CD8-positive, alpha-beta memory T cell (primary cell): ENCODE measurements around the gene ANKRD42. TPM values are rescaled to one million over a fixed set of nuclear protein-coding genes. Genes with fewer than 3 reads are reported as not detected.

ENCODE experiments used
- CTCF ChIA-PET: fragments of 350-600 bp; sonication (Branson Sonifier 250); formaldehyde crosslinking; loops from one replicate; lab custom pipeline; 2021; ENCODE audit warnings: antibody characterized with exemption; lab: Charles Lee
- POLR2A ChIA-PET: fragments of 350-600 bp; sonication (Branson Sonifier 250); formaldehyde crosslinking; loops from one replicate; lab custom pipeline; 2021; ENCODE audit warnings: antibody characterized with exemption; lab: Charles Lee
- DNase-seq, 5 donors: peaks; one replicate each; pipeline versions ENCODE4 v3.0.0 to v3.0.0-alpha.2; 2020 to 2022; ENCODE audit warnings: mixed read lengths in 1 of 5
- H3K27ac ChIP-seq: one replicate; pipeline ENCODE4 v1.7.0; 2013; ENCODE audit warnings: low read depth, mild to moderate bottlenecking, low read length, moderate library complexity
- H3K27me3 ChIP-seq: 2 replicates; pipeline ENCODE4 v1.7.0; 2013; ENCODE audit warnings: low read length, mild to moderate bottlenecking; ENCODE audit not compliant: insufficient read depth, poor library complexity, severe bottlenecking
- H3K36me3 ChIP-seq: 2 replicates; pipeline ENCODE4 v1.7.0; 2013; ENCODE audit warnings: mild to moderate bottlenecking, low read length, moderate library complexity; ENCODE audit not compliant: insufficient read depth
- H3K4me1 ChIP-seq: 2 replicates; pipeline ENCODE4 v1.7.0; 2013; ENCODE audit warnings: mild to moderate bottlenecking, low read length, moderate library complexity; ENCODE audit not compliant: insufficient read depth
- H3K4me3 ChIP-seq: 2 replicates; pipeline ENCODE4 v1.7.0; 2013; ENCODE audit warnings: mild to moderate bottlenecking, low read length
- H3K9me3 ChIP-seq: 2 replicates; pipeline ENCODE4 v1.7.0; 2013; ENCODE audit warnings: mild to moderate bottlenecking, low read length
- H3K27ac Mint-ChIP-seq, 8 donors: one replicate each; pipeline ENCODE4 v1.8.0; 2020 to 2021; ENCODE audit warnings: mixed read lengths in 8 of 8, mild to moderate bottlenecking in 6 of 8, inconsistent platforms in 3 of 8, moderate library complexity in 3 of 8
- H3K27me3 Mint-ChIP-seq, 2 donors: one replicate each; pipeline ENCODE4 v1.8.0; 2020 to 2021; ENCODE audit warnings: mixed read lengths in 2 of 2, mild to moderate bottlenecking in 1 of 2, moderate library complexity in 1 of 2
- H3K36me3 Mint-ChIP-seq, 3 donors: one replicate each; pipeline ENCODE4 v1.8.0; 2020 to 2021; ENCODE audit warnings: mixed read lengths in 3 of 3, inconsistent platforms in 1 of 3, mild to moderate bottlenecking in 1 of 3
- H3K4me1 Mint-ChIP-seq, 3 donors: one replicate each; pipeline ENCODE4 v1.8.0; 2020 to 2021; ENCODE audit warnings: mixed read lengths in 3 of 3, inconsistent platforms in 1 of 3, mild to moderate bottlenecking in 1 of 3
- H3K4me3 Mint-ChIP-seq, 7 donors: one replicate each; pipeline ENCODE4 v1.8.0; 2020 to 2021; ENCODE audit warnings: mixed read lengths in 7 of 7, mild to moderate bottlenecking in 6 of 7, moderate library complexity in 4 of 7, inconsistent platforms in 2 of 7
- H3K9me3 Mint-ChIP-seq, 5 donors: one replicate each; pipeline ENCODE4 v1.8.0; 2020 to 2022; ENCODE audit warnings: mixed read lengths in 5 of 5, mild to moderate bottlenecking in 3 of 5, moderate library complexity in 2 of 5, inconsistent platforms in 1 of 5
- polyA plus RNA-seq: library from polyadenylated mRNA; unstranded; fragments of 300-500 nt; fragmentation: Illumina TruSeq; gene quantifications from one replicate; pipeline ENCODE4 v1.2.3, GENCODE V29; 2021
- total RNA-seq, 2 experiments: library from RNA; stranded (reverse); gene quantifications; one replicate each; pipeline ENCODE4 v1.2.3, GENCODE V29; 2021

The ANKRD42 gene
- total and polyA plus RNA-seq, 3 experiments from 2014 or later: 6.0 to 10.3 (median 9.7) TPM

GRCh38 chr11:83249445-83249844 lies 55.9 kb downstream of the ANKRD42 start:
- CTCF ChIA-PET: interaction anchor here (0.9 to 3.0 kb wide), 16 partner anchors 9 to 382 kb away, joined by 3 to 25 read pairs (median 4); partner anchors contain the start of genes CCDC90B, DDIAS, PRCP and RAB30
- peaks cover 6 to 10% (median 7%) of the 10 kb centered on the region in 3 donors for H3K4me1 Mint-ChIP-seq
- no peaks in the 10 kb centered on the region for H3K9me3 Mint-ChIP-seq
- H3K27ac Mint-ChIP-seq: no peak overlapping the region
- Histone ChIP-seq H3K36me3 (no peaks in the 10 kb centered on the region), H3K4me3 (no peak overlapping the region), H3K9me3 (no peaks in the 10 kb centered on the region), H3K4me1 (no peaks in the 10 kb centered on the region), H3K27me3 (no peaks in the 10 kb centered on the region), H3K27ac (no peak overlapping the region)
- no peak for DNase-seq
- no peaks in the 10 kb centered on the region for H3K27me3 Mint-ChIP-seq
- no peak overlapping the region for H3K4me3 Mint-ChIP-seq
- POLR2A ChIA-PET: interaction anchor here (0.5 to 0.6 kb wide), 2 partner anchors 54 to 129 kb away, joined by 4 to 8 read pairs; no protein-coding TSS in a partner anchor
- H3K36me3 Mint-ChIP-seq: peaks cover 0 to 3% (median 0%) of the 10 kb centered on the region in 3 donors

GRCh38 chr11:83249972-83250593 lies 56.6 kb downstream of the ANKRD42 start:
- peaks cover 6 to 10% (median 7%) of the 10 kb centered on the region in 3 donors for H3K4me1 Mint-ChIP-seq
- no peaks in the 10 kb centered on the region for H3K9me3 ChIP-seq
- POLR2A ChIA-PET: interaction anchor here (0.5 to 0.6 kb wide), 2 partner anchors 54 to 130 kb away, joined by 4 to 8 read pairs; no protein-coding TSS in a partner anchor

DNA sequence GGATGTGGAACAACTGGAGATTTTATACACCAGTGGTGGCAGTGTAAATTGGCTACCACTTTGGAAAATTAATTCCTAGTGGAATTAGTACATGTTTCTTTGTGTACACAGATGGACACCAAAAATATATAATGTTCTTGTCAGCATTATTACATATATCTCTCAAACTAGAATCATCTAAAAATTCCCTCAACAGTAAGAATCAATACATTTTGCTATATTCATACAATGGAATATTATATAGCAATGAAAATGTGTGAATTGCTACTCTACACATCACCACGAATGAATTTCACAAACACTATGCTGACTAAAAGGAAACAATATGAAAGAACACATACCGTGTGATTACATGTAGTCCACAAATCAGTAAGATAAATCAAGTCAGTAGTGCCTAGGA lies 58.8 kb downstream of the ANKRD42 start:
- H3K4me3 Mint-ChIP-seq: no peak overlapping the region
- H3K4me3 ChIP-seq: no peak overlapping the region
- H3K4me1 Mint-ChIP-seq: peaks cover 6 to 10% (median 7%) of the 10 kb centered on the region in 3 donors
- no peak for DNase-seq
- H3K9me3 Mint-ChIP-seq: no peaks in the 10 kb centered on the region
- no peak overlapping the region for H3K27ac ChIP-seq
- no peaks in the 10 kb centered on the region for H3K27me3 Mint-ChIP-seq
- H3K36me3 ChIP-seq: no peaks in the 10 kb centered on the region
- no peaks in the 10 kb centered on the region for H3K9me3 ChIP-seq
- H3K4me1 ChIP-seq: no peaks in the 10 kb centered on the region
- H3K27me3 ChIP-seq: no peaks in the 10 kb centered on the region
- ChIA-PET POLR2A (no interaction called here), CTCF (no interaction called here)
- no peak overlapping the region for H3K27ac Mint-ChIP-seq
- peaks cover 0 to 9% (median 8%) of the 10 kb centered on the region in 3 donors for H3K36me3 Mint-ChIP-seq

More at GRCh38 chr11:83249972-83250593, 56.6 kb downstream of the ANKRD42 start:
- Histone ChIP-seq H3K27me3 (no peaks in the 10 kb centered on the region), H3K36me3 (no peaks in the 10 kb centered on the region), H3K27ac (no peak overlapping the region), H3K4me1 (no peaks in the 10 kb centered on the region), H3K4me3 (no peak overlapping the region)
- Mint-ChIP-seq H3K36me3 (peaks cover 0 to 3% (median 0%) of the 10 kb centered on the region in 3 donors), H3K9me3 (no peaks in the 10 kb centered on the region), H3K27me3 (no peaks in the 10 kb centered on the region), H3K27ac (no peak overlapping the region), H3K4me3 (no peak overlapping the region)
- DNase-seq: peak in 2 of 5 donors; percentile 9 to 40
- CTCF ChIA-PET: interaction anchor here (0.6 to 3.0 kb wide), 20 partner anchors 9 to 383 kb away, joined by 3 to 25 read pairs (median 4); partner anchors contain the start of genes ANKRD42, CCDC90B, DDIAS and PRCP

DNA sequence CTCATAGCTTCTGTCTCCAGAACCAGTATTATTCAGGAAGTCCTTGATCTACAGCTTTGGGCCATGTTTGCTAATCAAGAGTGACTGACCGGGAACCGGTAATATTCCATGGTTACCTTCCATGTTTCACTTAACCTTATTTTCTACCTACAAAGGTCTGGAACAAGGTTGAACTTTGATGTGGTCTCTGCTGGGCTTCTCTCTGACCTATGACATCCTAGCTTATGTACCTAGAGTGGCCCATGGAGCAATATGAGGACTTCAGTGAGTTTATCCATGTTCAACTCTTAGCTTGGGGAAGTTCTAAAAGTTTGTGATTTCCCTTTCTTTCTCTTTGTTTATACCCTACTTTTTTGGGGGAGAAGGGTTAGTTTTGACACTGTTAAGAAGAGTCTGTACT lies 59.4 kb downstream of the ANKRD42 start:
- no peak overlapping the region for H3K4me3 Mint-ChIP-seq
- ChIA-PET POLR2A (no interaction called here), CTCF (no interaction called here)
- H3K36me3 Mint-ChIP-seq: peaks cover 0 to 14% (median 10%) of the 10 kb centered on the region in 3 donors
- H3K27ac Mint-ChIP-seq: no peak overlapping the region
- peaks cover 6 to 10% (median 7%) of the 10 kb centered on the region in 3 donors for H3K4me1 Mint-ChIP-seq
- Histone ChIP-seq H3K36me3 (no peaks in the 10 kb centered on the region), H3K27ac (no peak overlapping the region), H3K27me3 (no peaks in the 10 kb centered on the region), H3K4me3 (no peak overlapping the region), H3K9me3 (no peaks in the 10 kb centered on the region), H3K4me1 (no peaks in the 10 kb centered on the region)
- H3K9me3 Mint-ChIP-seq: no peaks in the 10 kb centered on the region
- DNase-seq: no peak
- H3K27me3 Mint-ChIP-seq: no peaks in the 10 kb centered on the region

- Mint-ChIP-seq H3K27me3 (no peaks in the 10 kb centered on the region), H3K4me1 (no peaks in the 10 kb centered on the region), H3K9me3 (no peaks in the 10 kb centered on the region), H3K36me3 (peaks cover 0 to 28% (median 14%) of the 10 kb centered on the region in 3 donors), H3K4me3 (no peak overlapping the region), H3K27ac (peak overlapping the region in 2 of 8 donors; percentile 13 to 44)
- Histone ChIP-seq H3K27me3 (no peaks in the 10 kb centered on the region), H3K27ac (no peak overlapping the region), H3K4me1 (no peaks in the 10 kb centered on the region), H3K9me3 (no peaks in the 10 kb centered on the region), H3K36me3 (no peaks in the 10 kb centered on the region), H3K4me3 (no peak overlapping the region)
- ChIA-PET CTCF (no interaction called here), POLR2A (no interaction called here)
- DNase-seq: no peak
Observed at GRCh38 chr11:83255366-83255765, 61.9 kb downstream of the ANKRD42 start.

GRCh38 chr11:83256602-83257340 lies 63.3 kb downstream of the ANKRD42 start:
- ChIA-PET CTCF (interaction anchor here (1.5 kb wide), 1 partner anchor 390 kb away, joined by 3 read pairs; no protein-coding TSS in a partner anchor), POLR2A (no interaction called here)
- Mint-ChIP-seq H3K27me3 (no peaks in the 10 kb centered on the region), H3K27ac (peak overlapping the region in 5 of 8 donors; percentile 8 to 90 (median 33)), H3K36me3 (peaks cover 0 to 37% (median 17%) of the 10 kb centered on the region in 3 donors), H3K4me1 (no peaks in the 10 kb centered on the region), H3K9me3 (no peaks in the 10 kb centered on the region), H3K4me3 (no peak overlapping the region)
- H3K27me3 ChIP-seq: no peaks in the 10 kb centered on the region
- no peak overlapping the region for H3K4me3 ChIP-seq
- DNase-seq: no peak
- H3K9me3 ChIP-seq: no peaks in the 10 kb centered on the region
- H3K36me3 ChIP-seq: peaks cover 5% of the 10 kb centered on the region
- no peaks in the 10 kb centered on the region for H3K4me1 ChIP-seq
- no peak overlapping the region for H3K27ac ChIP-seq

DNA sequence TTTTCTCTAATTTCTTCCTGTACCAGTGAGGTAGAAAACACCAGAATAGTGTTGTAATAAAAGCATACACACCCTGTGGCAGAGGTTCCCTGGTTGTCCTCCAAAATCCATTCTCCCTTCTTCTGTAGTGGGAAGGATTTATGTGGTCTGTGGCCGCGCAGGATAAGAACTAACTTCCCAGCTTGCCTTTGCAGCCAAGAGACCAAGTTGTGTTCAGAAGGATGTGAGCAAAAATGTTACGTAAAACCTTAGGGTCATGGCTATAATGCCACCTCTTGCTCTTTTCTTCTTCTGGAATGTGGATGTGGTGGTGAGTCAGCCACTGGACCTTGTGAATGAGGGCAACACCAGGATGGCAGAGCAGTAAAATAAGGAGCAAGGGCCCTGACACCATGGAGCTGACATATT lies 64.3 kb downstream of the ANKRD42 start:
- no peaks in the 10 kb centered on the region for H3K9me3 ChIP-seq
- no peaks in the 10 kb centered on the region for H3K27me3 ChIP-seq
- H3K36me3 Mint-ChIP-seq: peaks cover 0 to 43% (median 18%) of the 10 kb centered on the region in 3 donors
- ChIA-PET CTCF (interaction anchor here (0.6 to 1.5 kb wide), 3 partner anchors 11 to 414 kb away, joined by 3 to 4 read pairs (median 3); no protein-coding TSS in a partner anchor), POLR2A (no interaction called here)
- no peak overlapping the region for H3K4me3 ChIP-seq
- no peak overlapping the region for H3K4me3 Mint-ChIP-seq
- H3K27ac ChIP-seq: no peak overlapping the region
- no peak for DNase-seq
- no peaks in the 10 kb centered on the region for H3K9me3 Mint-ChIP-seq
- H3K4me1 Mint-ChIP-seq: no peaks in the 10 kb centered on the region
- H3K27ac Mint-ChIP-seq: peak overlapping the region in 4 of 8 donors; percentile 23 to 59 (median 48)
- H3K4me1 ChIP-seq: no peaks in the 10 kb centered on the region
- H3K36me3 ChIP-seq: peaks cover 8% of the 10 kb centered on the region
- H3K27me3 Mint-ChIP-seq: no peaks in the 10 kb centered on the region
